GM19452 (cell line): ENCODE results near the gene BRMS1L.
"Not testable (repeated sequence)": the region's sequence is repeated elsewhere in the genome, so short reads cannot be mapped to it uniquely, and the experiment has no call there.

Experiments
- ATAC-seq: cut with Tn5 transposase; IDR thresholded peaks from one replicate; pipeline ENCODE4 v1.9.1; 2021; ENCODE audit not compliant: unreplicated experiment

Gene BRMS1L

DNA sequence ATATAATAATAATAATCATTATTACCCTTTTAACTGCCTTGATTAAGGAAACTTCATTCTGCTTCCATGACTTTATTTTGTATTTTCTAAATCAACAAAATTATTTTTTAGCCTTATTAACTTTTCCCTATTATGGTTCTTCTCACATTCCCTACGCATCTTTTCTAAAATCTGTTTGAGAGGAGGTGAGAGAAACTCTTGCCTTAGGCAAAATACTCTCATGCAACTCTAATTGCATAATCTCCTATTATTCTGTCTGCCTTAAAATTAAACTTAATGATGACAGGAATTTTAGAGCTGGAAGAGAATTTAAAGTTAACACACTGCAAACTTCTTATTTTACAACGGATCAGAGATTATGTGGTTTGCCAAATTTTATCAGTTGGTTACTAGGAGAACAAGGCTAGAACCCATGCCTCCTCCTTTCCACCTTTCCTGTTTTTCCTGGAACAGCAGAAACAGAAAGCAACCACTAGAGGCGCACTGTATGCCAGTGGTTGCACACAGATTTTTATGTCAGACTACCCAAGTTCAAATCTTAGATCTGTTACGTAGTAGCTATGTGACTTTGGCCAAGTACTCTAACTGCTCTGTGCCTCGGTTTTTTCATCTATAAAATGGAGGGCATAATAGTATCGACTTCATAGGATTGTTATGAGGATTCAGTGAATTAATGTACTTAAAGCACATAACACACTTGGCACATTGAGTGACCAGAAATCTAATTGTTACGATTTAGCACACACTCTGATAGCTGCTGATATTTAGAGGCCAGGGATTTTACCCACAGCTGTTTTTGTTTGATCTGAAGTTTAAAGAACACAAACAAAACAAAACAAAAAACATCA is 4.3 kb upstream of the BRMS1L start:
- ATAC-seq: no peak

DNA sequence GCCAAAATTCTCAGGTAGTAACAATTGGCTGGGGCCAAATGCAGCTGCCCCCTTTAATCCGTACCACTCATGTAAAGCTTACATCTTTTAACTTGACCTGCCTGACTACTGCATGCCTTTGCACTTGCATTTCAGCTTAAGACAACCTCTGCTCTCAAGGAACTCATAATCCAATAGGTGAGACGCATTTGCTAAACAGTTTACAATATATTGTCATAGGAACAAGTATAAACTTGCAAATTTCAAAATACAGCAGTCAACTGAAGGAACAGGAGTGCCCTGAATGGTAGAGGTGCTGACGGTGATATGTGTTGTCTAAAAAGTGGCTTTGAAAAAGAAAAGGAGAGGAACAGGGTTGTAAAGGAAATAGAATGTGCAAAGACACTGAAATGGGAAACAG is 3.6 kb upstream of the BRMS1L start:
- no peak for ATAC-seq

DNA sequence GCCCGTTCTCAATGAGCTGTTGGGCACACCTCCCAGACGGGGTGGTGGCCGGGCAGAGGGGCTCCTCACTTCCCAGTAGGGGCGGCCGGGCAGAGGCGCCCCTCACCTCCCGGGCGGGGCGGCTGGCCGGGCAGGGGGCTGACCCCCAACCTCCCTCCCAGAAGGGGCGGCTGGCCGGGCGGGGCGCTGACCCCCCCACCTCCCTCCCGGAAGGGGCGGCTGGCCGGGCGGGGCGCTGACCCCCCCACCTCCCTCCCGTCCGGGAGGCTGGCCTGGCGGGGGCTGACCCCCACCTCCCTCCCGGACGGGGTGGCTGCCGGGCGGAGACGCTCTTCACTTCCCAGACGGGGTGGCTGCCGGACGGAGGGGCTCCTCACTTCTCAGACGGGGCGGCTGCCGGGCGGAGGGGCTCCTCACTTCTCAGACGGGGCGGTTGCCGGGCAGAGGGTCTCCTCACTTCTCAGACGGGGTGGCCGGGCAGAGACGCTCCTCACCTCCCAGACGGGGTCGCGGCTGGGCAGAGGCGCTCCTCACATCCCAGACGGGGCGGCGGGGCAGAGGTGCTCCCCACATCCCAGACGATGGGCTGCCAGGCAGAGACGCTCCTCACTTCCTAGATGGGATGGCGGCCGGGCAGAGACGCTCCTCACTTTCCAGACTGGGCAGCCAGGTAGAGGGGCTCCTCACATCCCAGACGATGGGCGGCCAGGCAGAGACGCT is 1.5 kb upstream of the BRMS1L start:
- ATAC-seq: not testable (repeated sequence)

DNA sequence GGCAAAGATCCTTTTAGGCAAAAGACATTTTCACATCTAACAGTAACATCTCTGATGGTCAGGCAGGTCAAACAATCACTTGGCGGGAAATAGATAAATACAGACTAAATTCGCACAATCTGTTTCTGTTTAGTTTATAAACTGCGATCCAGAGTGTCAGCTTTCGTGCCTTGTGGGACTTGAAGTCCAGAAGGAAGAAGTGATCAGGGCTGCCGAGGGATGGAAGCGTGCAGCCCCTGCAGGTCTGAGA is 245 bp upstream of the BRMS1L start:
- no peak for ATAC-seq

DNA sequence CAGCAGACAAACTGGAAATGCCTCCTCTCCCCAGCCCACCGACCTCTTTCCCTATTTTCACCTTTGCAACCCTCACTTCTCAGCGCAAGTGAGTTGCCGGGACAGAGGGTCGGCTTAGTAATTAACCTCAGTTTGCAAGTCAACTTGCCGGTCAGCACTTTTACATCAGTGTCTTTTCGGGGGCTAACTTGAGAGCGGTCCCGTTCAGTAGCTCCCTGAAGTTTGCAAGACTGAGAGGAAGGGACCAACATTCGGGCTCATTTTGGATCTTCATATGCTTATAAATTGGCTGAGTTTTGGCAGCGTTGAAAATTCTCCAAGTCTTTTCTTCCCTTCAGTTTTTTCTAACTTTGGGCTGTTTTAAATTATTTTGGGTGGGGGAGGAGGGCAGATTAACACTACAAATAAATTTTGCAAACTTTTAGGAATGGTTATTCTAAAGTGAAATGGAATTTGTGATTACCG is 846 bp downstream of the BRMS1L start:
- no peak for ATAC-seq

DNA sequence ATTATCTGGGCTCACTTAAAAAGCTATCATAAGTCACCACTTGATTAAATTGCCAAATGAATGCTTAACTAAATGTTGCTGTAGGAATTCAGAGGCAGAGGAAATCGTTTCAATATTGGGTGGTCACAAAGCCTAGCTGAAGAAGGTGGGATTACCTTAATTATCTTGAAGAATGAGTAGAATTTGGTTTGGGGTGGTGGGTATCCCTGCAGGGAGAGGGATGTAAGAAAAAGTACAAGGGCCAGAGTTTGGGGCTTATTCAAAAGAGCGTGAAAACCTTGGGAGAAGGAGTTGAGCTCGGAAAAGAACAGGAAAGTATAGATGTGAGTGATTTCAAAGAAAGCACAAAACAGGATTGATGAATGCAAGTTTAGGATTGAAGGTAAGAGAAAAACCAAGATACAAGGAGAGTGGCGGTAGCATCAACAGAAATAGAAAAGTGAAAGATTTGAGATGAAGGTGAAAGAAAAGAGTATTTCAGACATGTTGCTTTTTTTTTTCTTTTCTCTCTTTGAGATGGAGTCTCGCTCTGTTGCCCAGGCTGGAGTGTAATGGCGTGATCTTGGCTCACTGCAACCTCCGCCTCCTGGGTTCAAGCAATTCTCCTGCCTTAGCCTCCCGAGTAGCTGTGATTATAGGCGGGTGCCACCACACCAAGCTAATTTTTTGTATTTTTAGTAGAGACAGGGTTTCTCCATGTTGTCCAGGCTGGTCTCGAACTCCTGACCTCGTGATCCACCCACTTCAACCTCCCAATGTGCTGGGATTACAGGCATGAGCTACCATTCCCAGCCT is 1.7 kb downstream of the BRMS1L start:
- no peak for ATAC-seq

DNA sequence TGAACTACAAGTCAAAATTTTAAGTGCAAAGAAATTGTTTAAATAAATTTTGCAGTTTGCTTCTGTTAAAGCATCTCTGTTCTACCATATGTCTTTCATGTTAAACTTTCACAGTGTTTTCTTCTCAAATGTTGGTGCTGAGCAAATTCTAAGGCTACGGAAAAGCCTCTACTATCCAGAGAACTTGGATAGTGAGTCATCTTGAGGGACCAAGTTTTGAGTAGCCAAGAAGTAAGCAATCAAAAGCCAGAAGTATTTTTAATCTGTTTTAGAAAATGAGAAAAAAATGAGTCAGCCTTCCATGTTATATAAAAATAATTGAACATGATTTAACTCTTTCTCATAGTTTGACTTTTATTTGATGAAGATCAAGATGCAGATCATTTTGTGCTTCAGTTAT is 3.3 kb downstream of the BRMS1L start:
- ATAC-seq: no peak

DNA sequence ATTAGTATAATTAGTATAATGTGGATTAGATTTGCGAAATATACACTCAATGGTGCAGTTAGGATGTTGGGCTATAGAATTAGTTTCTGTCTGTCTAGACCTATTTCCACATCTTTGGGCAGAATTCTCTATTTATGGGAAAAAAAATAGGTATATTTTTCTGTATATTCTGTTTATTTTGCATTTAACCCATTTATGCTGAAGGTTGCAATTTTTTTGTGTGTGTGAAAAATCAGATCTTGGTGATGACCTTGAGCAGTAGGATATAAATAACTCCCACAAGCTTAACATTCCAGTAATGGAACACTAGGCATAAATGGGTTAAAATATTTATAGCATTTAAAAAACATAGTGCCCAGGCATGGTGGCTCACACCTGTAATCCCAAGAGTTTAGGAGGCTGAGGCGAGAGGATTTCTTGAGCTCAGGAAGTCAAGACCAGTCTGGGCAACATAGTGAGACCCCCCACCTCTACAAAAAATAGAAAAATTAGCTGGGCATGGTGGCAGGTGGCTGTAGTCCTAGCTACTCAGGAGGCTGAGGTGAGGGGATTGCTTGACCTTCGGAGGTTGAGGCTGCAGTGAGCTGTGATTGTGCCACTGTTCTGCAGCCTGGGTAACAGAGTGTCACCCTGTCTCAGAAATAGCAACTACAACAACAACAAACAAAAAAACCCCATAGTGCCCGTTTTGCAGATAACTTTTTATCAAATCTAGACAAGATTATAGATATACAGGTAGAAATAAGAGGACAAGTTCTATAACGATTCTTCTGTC is 9.3 kb downstream of the BRMS1L start:
- no peak for ATAC-seq

DNA sequence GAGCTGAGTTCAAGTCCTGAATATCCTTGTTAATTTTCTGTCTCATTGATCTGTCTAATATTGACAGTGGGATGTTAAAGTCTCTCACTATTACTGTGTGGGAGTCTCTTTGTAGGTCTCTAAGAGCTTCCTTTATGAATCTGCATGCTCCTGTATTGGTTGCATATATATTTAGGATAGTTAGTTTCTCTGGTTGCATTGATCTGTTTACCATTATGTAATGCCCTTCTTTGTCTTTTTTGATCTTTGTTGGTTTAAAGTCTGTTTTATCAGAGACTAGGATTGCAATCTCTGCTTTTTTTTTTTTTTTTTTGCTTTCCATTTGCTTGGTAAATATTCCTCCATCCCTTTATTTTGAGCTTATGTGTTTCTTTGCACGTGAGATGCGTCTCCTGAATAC is 15.6 kb downstream of the BRMS1L start:
- not testable (repeated sequence) for ATAC-seq

DNA sequence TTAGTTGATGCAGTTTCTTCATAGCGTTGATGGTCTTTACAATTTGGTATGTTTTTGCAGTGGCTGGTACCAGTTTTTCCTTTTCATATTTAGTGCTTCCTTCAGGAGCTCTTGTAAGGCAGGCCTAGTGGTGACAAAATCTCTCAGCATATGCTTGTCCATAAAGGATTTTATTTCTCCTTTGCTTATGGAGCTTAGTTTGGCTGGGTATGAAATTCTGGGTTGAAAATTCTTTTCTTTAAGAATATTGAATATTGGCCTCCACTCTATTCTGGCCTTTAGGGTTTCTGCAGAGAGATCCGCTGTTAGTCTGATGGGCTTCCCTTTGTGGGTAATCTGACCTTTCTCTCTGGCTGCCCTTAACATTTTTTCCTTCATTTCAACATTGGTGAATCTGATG is 16.1 kb downstream of the BRMS1L start:
- not testable (repeated sequence) for ATAC-seq

DNA sequence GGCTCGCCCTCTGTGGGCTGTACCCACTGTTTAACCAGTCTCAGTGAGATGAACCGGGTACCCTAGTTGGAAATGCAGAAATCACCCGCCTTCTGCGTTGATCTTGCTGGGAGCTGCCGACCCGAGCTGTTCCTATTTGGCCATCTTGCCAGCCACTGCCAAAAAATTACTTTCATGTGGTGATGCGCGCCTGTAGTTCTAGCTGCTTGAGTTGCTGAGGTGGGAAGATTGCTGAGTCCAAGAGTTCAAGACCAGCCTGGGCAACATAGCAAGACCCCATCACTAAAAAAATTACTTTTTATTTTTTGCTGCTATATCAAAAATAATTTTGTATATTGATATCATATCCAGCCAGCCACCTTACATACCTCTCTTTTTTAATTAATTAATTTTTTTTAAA is 18.4 kb downstream of the BRMS1L start:
- ATAC-seq: no peak

DNA sequence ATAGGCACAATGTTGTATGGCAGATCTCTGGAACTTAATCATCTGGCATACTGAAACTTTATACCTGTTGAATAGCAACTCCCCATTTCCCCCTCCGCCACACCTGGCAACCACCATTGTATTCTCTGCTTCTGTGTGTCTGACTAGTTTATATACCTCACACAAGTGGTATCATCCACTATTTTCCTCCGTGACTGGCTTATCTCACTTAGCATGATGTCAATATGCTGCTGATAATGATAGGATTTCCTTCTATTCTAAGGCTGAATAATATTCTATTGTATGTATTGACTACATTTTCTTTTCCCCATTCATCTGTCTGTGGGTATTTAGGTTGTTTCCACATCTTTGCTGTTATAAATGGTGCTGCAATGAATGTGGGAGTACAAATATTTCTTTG is 21.5 kb downstream of the BRMS1L start:
- ATAC-seq: no peak

DNA sequence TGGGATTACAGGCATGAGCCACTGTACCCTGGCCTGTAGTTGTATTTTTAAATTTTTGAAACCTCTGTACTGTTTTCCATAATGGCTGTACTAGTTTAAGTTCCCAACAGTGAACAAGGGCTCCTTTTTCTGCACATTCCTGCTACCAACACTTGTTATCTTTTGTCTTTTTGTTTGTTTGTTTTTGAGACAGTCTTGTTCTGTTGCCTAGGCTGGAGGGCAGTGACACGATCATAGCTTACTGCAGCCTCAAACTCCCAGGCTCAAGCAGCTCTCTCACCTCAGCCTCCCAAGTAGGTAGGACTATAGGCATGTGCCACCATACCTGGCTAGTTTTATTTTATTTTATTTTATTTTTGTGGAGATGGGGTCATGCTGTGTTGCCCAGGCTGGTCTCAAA is 23.0 kb downstream of the BRMS1L start:
- no peak for ATAC-seq

DNA sequence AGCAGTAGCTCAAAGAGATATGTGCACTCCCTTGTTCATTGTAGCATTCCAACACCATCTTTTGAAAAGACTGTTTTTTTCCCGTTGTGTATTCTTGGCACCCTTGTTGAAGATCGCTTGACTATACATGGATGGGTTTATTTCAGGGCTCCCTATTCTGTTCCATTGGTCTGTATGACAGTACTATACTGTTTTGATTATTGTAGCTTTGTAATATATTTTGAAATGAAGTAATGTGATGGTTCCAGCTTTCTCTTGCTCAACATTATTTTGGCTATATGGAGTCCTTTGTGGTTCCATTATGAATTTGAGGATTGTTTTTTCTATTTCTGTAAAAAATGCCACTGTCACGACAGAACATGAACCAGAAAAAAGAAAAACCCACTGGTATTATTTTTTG is 25.7 kb downstream of the BRMS1L start:
- ATAC-seq: no peak

DNA sequence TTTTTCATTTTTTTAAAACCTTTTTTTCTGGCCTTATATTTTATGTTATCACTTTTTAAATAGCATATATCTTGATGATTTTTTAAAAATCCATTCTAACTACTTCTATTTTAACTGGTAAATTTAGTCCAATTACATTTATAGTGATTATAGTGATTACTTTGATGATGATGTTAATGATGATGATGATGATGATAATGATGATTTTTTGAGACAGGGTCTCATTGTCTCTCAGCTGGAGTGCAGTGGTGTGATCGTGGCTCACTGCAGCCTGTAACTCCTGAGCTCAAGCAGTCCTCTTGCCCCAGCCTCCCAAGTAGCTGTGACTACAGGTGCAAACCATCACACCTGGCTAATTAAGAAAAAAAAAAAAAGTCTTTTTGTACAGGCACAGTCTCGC is 27.1 kb downstream of the BRMS1L start:
- ATAC-seq: no peak

DNA sequence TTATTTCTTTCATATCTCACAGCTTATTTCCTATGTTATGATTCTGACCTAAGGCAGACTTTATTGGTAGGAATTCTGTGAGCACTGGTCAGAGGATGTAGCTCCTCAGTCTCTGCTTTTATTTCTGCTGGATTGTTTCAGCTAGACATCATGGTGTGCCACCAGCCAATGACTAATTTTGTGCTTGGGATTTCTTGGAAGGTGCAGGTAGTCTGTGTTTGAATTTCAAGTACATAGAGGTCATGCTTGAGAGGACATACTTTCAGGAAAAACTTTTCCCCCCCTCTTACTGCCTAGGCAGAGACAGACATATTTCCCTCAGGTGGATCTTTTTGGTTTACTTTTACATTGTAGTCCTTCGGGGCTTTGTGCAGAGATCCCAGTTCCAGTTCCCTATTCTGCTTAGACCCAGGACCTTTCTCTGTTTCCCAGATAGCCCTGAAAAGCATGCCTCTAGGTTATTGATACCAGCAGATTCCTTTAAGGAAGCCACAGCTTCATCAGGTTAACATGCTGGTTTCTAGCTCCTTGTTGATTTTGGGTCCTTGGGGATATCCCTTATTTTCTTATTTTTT is 28.6 kb downstream of the BRMS1L start:
- no peak for ATAC-seq

DNA sequence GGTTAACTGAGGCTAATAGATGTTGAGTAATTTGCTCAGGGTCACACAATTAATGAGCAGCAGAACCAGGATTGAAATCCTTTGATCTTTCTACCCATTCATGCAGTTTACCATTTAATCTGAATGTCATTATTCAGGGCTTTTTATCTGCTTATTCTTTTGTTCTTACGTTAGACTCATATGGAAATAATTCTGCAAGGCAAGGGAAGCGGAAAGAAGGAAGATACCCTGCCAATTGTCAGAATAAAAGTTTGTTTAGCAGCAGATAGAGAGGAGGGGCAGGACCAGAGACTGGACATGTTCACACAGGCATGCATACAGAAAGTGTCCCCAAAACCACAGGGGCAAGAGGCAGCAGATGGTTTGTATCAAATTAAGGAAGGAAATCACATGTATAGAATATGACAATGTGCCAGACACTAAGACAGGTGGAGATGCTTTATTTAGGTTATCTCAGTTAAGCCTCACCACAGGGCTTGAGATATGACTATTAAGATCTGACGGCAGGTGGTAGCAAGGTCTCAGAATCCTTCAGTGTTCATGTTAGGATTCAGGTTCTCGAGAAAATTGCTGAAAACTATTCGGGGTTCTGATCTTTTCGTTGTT is 29.8 kb downstream of the BRMS1L start:
- ATAC-seq: peak; percentile 96

DNA sequence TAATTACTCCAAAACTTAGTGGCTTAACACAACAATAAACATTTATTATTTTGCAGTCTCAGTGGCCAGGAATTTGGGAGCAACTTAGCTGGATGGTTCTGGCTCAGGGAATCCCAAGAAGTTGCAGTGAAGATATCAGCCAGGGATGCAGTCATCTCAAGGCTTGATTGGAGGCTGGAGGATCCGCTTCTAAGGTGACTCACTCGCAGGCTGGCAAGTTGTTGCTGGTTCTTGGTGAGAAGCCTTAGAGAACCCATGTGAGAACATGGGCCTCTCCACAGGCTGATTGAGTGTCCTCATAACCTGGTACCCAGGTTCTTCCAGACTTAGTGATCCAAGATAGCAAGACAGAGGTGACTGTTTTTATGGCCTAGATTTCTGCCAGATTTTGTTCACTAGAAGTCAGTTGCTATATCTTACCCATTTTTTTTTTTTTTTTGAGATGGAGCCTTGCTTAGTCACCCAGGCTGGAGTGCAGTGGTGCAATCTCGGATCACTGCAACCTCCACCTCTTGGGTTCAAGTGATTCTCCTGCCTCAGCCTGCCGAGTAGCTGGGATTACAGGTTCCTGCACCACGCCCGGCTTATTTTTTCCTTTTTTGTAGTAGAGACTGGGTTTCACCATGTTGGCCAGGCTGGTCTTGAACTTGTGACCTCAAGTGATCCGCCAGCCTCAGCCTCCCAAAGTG is 32.5 kb downstream of the BRMS1L start:
- no peak for ATAC-seq

DNA sequence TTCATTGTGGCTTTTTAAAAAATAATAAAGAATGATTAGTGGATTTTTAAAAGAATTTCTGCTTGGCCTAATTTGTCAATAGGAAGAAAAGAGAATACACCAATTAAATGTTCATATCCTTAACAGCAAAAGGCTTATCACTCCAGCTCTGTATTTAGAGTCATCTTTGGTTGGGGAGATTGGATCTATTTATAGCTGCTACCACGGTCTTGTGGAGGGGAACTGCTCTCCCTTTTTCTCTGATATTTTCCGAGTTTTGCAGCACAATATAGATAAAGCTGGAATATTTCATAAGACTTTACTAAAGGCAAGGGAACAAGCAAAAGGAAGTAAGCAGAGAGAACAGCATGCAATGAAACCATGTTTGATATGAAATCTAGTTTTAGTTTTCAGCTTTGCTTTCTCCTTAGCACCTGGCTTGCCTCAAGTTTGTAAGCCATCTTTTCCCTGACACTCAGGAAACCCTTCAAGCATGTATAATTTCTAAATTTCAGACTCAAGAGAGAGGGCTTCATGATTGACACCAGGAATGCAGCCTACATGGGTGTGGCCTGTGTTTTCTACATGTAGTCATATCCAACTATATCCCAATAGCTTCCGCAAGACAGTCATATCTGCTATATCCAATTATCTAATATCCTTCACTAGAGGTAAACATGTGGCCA is 35.2 kb downstream of the BRMS1L start:
- peak; percentile 70 for ATAC-seq
